HG02885 (cell line): Measurements from ENCODE around the gene SCGN.

Experiments
- ATAC-seq: cut with Tn5 transposase; IDR thresholded peaks from one replicate; pipeline ENCODE4 v1.9.1; 2021; ENCODE audit warnings: mild to moderate bottlenecking; ENCODE audit not compliant: unreplicated experiment, poor library complexity

The SCGN gene

GRCh38 chr6:25684565-25684964 lies 32.5 kb downstream of the SCGN start:
- ATAC-seq: no peak

- no peak for ATAC-seq
These were observed 33.2 kb downstream of the SCGN start for GRCh38 chr6:25685251-25685650.

GRCh38 chr6:25685896-25686295 lies 33.9 kb downstream of the SCGN start:
- ATAC-seq: no peak

GRCh38 chr6:25686856-25687255 lies 34.8 kb downstream of the SCGN start:
- no peak for ATAC-seq

GRCh38 chr6:25689966-25690365 lies 38.0 kb downstream of the SCGN start:
- ATAC-seq: no peak

GRCh38 chr6:25691894-25692293 lies 39.9 kb downstream of the SCGN start:
- no peak for ATAC-seq

GRCh38 chr6:25692472-25692871 lies 40.5 kb downstream of the SCGN start:
- no peak for ATAC-seq

GRCh38 chr6:25694366-25694765 lies 42.4 kb downstream of the SCGN start:
- ATAC-seq: no peak

GRCh38 chr6:25695671-25696070 lies 43.7 kb downstream of the SCGN start:
- ATAC-seq: no peak

- ATAC-seq: no peak
These were observed 45.7 kb downstream of the SCGN start for GRCh38 chr6:25697537-25698340.

- no peak for ATAC-seq
These were observed 46.6 kb downstream of the SCGN start for GRCh38 chr6:25698631-25699030.

- no peak for ATAC-seq
These were observed 47.6 kb downstream of the SCGN start for GRCh38 chr6:25699649-25700048.

- no peak for ATAC-seq
These were observed 48.7 kb downstream of the SCGN start for GRCh38 chr6:25700761-25701160.

GRCh38 chr6:25701807-25702206 lies 49.8 kb downstream of the SCGN start:
- ATAC-seq: no peak

GRCh38 chr6:25703005-25703404 lies 51.0 kb downstream of the SCGN start:
- ATAC-seq: no peak

- no peak for ATAC-seq
These were observed 52.0 kb downstream of the SCGN start for GRCh38 chr6:25704001-25704400.

- no peak for ATAC-seq
These were observed 54.4 kb downstream of the SCGN start for GRCh38 chr6:25706314-25707014.

GRCh38 chr6:25709761-25710160 lies 57.7 kb downstream of the SCGN start:
- ATAC-seq: no peak

GRCh38 chr6:25710287-25710686 lies 58.3 kb downstream of the SCGN start:
- ATAC-seq: no peak

- ATAC-seq: no peak
These were observed 61.8 kb downstream of the SCGN start for GRCh38 chr6:25713824-25714223.

- no peak for ATAC-seq
These were observed 62.8 kb downstream of the SCGN start for GRCh38 chr6:25714765-25715164.

GRCh38 chr6:25715794-25716193 lies 63.8 kb downstream of the SCGN start:
- no peak for ATAC-seq
